ENCODE measurements around the gene TRUB1.
A peak's percentile ranks its signal among the peaks of the same experiment; 100 is the strongest.
"Not testable (repeated sequence)": the region's sequence is repeated elsewhere in the genome, so short reads cannot be mapped to it uniquely, and the experiment has no call there.

TRUB1 gene

DNA sequence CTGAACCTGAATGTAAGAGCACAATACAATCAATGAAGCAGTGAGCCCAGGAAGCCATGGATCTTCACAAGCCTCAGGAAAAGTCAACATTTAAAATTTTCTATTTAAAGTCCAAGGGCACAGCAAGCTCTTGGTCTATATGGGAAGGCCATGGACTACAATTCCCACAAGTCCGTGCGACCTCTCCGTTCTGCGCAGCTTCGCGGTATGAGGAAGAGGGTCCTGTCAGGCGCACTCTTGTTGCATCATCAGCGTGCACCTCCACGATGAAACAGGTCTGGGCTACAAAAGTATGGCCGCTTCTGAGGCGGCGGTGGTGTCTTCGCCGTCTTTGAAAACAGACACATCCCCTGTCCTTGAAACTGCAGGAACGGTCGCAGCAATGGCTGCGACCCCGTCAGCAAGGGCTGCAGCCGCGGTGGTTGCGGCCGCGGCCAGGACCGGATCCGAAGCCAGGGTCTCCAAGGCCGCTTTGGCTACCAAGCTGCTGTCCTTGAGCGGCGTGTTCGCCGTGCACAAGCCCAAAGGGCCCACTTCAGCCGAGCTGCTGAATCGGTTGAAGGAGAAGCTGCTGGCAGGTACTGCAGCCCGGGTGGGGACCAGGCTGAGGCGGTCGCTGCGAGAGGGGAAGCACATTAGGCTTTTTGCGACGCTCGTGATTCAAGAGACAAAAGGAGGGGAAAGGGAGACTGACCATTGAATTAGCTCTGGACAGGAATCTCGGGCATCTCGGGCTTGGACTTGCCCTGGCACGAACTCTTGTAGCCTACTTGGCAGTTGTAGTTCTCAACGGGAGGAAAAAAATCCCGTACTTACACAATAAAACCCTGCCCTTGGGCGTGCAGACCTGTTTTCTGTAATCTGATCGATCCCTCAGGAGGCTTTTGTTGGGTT lies at the start of gene TRUB1:
TSS of gene TRUB1 (plus strand) at position 234 of the 894 bp plus-strand sequence. CDS start at position 293, 59 bp downstream.
- DNase-seq: peak; percentile 89

DNA sequence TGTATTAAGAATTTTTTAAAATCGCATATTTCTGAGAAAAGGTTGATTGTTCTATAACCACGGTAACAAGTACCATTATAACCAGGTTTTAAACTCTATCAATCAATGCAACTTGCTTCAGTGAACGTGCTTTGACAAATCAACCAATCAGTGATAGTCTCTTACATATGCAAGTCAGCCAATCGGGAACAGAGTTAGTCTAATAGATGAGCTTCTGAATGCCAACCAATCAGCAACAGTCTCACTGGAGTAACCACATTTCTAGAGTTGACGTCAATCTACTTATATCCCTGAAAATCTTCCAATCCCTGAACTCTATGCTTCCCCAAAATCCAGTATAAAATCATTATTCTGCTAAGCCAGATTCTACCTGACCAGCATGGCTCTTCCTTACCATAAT lies 44.7 kb upstream of the TRUB1 start:
- no peak for DNase-seq

DNA sequence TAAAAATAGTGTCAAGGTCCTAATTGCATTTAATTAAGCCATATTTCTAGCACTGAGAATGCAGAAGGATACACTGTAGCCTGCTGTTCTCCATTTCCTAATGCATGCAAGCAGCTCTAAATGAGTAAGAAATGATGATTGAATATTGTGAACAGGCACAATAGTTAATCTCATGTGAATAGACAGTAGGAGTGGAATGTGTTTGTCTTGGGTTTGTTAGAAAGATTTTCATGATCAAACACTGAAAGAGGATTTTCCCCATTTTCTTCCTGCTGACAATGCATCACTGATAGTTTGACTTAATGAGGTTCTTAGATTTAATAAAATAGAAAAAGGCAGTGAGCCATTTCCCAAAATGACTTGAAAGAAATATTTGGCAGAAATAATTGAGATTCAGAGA lies 43.1 kb upstream of the TRUB1 start:
- DNase-seq: no peak

DNA sequence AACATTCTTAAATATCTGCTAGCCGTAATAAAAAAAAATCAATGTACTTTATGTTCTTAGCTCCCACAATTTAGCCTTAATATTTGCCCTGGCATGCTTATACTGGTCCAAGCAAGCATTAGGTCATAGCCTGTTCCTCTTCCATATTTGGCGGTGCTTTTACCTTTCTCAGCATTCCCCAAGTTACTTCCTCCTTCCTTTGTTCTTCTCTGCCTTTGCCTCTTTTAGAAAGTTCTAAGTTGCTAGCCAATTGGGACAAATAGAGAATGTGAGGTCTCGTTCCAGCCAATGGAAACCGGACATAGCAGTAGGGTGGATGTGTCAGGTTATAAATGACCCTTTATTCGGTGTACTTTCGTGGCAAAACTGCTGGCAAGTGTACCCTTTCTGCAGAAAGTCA lies 41.0 kb upstream of the TRUB1 start:
- not testable (repeated sequence) for DNase-seq

DNA sequence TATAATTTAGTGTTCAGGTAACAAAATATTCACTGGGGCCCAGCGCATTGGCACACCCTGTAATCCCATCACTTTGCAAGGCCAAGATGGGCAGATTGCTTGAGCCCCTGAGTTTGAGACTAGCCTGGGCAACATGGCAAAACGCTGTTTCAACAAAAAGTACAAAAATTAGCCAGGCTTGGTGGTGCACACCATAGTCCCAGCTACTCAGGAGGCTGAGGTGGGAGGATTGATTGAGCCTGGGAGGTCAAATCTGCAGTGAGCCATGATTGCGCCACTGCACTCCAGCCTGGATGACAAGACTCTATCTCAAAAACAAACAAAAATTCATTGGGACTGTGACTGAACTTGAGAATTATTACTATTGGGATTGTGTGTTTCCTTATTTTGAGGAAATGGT lies 40.4 kb upstream of the TRUB1 start:
- DNase-seq: no peak

DNA sequence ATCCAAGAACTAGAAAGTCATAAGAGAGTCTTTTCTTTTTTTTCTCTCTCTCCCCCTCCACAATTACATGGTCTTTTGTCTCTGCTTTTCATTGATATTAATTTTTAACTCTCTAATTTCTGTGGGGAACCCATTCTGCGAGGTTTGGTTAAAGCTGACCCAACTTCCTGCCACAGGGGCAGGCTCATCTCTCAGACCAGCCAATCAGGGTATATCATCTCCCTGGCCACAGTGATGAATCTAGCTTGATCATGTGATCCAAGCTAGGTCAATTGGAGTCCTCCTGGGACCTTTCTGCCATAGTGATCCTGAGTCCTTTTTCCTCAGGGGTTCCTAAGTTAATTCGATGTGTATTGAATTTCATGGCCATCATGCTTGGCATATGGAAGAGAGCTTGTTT lies 38.0 kb upstream of the TRUB1 start:
- no peak for DNase-seq

DNA sequence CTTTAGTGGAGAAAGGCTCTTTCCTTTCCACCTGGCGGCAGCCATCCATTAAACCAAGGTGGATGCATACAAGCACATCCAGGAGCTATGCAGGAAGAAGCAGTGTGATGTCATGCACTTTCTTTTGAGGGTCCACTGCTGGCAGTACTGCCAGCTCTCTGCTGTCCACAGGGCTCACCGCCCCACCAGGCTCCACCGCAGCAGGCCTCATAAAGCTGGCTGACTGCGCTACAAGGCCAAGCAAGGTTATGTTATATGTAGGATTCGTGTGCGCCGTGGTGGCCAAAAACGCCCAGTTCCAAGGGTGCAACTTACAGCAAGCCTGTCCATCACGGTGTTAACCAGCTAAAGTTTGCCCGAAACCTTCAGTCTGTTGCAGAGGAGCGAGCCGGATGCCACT lies 37.3 kb upstream of the TRUB1 start:
- DNase-seq: no peak

DNA sequence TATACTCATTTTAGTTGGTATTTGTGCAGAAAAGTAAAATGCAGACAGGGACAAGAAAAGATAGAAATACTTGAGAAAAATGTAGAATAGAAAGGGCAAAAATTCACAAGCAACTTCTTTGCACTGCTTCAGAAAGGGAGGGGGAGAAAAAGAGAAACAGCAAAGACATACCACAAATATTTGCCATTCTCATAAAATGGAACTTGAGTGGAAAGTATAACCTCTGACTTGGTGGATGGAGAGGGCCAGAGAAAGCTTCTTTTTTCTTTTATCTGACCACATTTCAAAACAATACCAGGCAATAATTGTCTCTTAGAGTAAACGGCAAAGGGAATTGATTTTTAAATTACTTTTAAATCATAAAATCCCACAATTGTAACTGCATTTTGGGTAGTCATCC lies 35.8 kb upstream of the TRUB1 start:
- DNase-seq: no peak

DNA sequence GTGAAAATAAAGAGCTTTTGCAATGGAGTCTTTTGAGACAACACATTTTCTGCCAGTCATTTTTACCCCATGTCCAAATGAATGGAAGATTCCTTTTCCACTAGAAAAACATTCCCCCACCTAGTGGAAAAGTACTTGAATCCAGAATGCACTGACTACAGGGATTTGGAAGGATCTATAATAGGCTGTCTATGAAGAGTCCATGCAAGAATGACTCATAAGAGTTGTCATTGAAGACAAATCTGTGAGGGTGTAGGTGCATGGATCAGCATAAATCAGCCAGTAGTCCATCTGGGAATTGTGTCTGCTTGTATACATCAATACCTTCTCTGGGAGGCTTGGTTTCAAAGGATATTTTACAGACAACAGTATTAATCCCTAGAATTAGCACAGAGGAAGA lies 32.5 kb upstream of the TRUB1 start:
- no peak for DNase-seq

DNA sequence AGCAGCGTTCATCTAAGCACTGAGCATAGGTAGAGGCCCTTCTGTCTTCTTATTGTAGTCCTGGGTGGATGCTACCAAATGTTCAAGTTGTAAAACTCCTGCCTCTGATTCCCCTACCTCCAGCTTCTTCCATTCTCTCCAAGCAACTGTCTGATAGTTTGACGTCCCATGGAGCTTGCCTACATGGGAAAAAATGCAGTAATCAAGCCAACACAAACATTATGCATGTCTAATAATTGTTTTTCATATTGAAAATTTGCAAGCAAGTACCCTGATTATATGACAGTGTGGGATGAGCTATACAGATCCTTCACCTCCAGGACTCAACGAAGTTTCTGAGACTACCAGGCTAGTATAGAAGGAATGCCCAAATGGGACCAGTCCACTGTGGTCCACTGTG lies 31.0 kb upstream of the TRUB1 start:
- no peak for DNase-seq

DNA sequence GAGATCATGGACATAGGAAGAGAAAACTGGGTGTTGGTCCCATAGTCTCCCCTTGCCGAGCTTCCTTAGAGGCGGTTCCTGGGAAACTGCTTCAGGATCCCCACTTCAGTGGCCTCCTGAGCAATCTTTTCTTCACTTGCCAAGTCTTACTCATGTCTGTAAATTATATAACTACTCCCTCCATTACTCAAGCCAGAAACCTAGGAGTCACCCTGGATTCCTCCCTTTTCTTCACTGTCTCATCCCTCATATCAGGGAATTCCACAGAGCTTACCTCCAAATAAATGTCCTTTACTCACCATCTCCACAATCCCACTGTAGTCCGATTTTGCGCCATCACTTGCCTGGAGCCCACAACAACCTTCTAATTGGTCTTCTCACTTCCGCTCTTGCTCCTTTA lies 29.1 kb upstream of the TRUB1 start:
- no peak for DNase-seq

DNA sequence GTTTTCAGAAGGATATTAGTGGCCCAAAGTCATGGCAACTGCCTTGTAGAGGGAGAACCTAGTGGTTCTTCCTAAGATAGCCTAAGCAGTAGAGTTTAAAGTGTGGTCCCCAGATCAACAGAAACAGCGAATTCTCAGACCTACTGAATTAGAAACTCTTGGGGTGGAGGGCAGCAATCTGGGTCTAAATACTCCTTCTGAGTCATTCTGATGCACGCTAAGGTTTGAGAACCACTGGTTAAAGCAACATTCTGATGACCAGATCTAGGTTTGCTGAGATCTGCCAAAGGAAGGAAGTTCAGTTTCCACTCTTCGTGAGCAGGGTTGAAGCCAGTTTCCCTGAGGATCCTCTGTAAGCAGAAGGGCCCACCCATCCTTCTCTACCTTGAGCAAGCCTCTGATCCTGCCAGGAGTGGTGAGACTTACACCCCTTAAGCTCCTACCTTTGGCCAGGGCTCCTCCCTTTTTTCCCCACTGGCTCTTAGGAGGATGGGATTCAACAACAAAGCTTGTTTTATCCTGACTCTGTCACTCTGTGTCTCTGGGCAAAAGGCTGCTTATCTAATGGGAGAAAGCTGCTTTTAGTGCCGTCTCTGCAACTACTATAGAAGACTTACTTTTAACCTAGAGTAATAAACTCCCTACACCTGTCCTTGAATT lies 26.8 kb upstream of the TRUB1 start:
- no peak for DNase-seq

DNA sequence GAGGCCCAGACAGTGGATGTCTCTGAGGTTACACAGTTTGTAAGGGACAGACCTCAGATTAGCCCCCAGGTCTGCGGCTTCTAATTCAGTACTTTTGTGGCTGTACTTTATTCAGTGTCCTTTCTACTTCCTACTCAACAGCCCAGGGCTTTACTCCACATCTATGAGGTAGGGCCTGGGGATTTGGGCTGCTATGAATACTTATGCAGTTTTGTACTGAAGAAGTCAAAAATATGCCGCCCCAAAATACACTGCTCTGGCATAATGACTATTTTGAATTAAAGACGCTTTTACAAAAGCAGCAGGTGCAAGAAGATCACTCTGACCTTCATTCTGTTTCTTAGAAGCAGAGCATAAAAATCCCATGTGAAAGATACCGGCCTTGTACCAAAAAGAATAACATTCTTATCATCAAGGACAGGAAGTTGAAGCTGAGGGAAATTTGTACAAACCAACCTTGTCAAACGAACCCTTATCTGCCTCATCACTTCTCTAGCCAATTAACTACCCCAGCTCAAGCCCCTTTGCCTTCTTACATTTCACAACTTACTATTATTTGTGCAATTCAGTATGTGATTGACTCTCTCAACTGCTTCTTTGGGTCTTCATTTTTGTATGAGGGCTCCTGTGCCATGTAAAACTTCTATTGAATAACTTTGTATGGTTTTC lies 26.1 kb upstream of the TRUB1 start:
- DNase-seq: no peak

DNA sequence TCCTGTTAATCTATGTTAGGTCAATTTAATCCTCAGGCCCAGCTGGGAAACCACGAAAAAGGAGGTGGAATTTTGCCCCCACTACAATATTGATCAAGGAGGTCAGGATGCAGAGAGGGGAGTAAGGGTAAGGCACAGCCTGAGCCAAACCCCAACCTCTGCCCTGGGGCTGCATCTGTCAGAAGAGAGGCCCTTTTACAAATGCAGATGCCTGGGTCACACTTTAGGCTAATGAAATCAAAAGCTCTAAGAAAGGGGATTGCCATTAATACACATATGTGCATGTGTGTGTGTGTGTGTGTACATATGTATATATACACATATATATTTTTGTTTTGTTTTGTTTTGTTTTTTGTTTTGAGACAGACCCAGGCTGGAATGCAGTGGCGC lies 25.5 kb upstream of the TRUB1 start:
- no peak for DNase-seq

DNA sequence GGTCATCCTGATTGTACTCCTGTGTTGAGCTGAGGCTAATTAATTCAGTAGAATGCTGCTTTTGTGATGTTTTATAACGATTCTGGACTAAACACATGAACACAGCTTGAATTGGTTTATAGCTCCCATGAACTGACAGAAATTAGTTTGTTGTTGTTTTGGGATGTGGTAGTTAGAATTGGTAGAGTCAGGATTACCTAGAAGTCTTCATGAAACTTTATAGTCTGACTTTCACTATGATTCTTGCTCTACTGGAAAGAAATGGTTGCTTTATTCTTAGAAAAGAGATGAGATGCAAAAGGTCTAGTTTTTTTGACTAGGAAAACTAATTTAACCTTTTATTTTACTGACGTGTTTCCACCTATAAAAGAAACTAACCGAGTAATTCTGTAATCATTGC lies 23.4 kb upstream of the TRUB1 start:
- DNase-seq: no peak

DNA sequence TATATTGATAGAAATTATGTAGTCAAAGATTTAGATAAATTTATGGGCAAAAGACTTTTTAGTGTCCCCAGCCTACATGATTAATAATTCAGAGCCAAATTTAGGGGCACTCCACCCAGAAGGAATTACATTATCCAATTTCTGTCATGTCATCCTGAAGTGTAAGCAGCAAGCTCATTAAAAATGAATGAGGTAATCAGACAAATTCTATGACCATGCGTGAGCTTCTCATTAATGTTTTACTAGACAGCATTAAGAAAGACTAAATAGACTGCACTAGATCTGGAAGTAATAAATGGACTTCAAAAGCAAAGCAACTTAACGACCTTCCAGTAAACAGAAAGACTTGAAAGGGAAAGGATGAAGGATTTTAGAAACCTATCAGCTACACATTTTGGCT lies 22.7 kb upstream of the TRUB1 start:
- DNase-seq: no peak

DNA sequence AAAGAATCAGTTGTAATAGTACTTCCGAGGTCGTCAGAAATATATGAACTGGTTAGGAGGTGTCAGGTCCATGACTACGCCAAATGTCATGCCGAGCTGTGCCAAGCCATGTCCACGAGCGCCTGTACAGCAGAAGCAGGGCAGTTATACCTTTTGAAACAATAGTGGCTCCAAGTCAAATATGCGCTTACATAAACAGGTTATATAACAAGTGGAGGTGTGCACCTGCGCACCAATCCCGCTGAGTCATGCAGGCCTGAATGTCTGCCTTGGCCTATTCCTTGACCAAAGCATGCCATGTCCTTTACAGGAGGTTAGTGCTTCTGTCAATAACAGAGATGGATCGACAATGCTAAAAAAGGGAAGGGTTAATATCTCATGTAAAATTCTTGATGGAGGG lies 21.3 kb upstream of the TRUB1 start:
- no peak for DNase-seq

DNA sequence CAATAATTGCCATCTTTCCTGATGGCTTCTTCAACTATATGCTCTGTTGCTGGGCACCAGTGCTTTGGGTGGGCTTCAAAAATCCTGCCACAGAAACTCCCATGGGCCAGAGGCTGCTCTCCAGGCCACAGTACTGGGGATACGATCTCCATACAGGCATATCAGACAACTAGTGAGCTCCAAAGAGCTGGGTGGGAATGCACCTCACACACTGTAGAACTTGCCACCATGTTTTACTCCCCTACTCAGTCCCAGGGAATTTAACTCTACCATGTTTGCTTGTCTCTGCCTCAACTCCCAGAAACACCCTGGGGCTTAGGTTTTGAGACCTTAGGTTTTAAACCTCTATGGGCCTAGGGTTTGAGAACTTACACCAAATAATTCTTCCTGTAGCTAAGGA lies 20.5 kb upstream of the TRUB1 start:
- no peak for DNase-seq

DNA sequence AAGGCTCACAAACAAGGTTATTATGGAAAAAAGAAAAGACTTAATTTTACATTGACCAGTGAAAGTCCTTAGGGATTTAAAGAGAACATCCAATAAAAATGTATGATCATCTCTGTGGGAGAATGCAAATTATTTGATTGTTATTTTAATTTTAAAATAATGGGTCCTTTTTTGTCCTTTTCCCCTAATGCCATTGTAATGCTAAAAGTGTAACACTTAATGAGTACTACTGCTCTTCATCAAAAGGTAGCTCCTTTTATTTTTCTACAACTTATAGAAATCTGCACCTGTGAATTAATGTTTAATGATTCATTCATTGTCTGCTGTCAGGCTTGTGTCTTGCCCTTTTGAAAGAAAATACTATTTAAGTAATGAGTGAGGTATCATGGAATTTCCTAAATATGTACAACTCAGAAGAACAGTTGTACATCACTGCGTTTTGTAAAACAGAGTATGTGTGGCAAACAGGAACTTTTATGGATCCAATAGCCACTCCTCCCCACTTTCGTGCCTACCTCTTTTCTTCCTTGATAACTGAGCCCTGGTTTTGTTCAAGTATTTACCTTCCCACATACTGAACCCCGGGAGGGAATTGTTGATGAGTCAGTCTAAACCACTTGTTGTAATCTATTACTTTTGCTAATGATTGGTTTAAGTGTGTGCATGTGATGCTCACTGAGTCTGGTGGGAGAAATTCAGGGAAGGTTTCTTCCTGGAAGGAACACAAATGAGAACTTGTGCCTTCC lies 19.9 kb upstream of the TRUB1 start:
- no peak for DNase-seq

DNA sequence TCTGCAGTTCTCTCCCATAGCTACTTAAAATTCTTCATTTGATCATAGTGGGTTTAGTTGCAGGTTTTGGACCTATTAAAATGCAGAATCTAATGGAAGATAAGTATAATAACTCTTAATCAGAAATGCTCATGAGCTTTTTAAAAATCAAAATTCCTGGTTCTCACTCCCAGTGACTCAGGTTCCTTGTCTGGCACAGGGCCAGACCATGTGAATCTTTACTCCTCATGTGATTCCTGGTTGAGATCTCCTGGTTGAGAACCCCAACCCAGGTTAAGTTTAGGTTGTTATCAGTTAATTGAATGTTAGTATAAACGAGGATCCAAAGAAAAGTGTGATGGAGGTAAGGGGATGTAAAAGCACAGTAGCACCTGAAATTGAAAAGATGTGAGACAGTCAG lies 17.5 kb upstream of the TRUB1 start:
- no peak for DNase-seq

DNA sequence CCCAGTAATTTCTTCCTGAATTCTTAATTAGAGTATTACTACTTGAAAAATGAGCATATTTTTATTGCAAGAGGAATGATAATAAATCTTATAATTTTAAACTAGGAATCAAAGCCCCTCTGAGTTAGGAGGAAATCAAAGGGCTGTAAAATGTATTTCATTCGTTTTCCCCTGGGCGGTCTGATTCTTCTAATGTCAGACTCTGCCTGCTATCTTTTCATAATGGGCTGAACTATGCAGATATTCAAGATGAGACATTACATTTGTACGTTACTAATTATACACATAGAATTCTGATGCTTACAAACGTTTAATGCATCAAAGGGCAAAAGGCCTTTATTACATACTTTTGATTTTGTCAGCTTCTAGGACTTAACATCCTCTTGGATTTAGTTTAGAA lies 16.0 kb upstream of the TRUB1 start:
- no peak for DNase-seq

DNA sequence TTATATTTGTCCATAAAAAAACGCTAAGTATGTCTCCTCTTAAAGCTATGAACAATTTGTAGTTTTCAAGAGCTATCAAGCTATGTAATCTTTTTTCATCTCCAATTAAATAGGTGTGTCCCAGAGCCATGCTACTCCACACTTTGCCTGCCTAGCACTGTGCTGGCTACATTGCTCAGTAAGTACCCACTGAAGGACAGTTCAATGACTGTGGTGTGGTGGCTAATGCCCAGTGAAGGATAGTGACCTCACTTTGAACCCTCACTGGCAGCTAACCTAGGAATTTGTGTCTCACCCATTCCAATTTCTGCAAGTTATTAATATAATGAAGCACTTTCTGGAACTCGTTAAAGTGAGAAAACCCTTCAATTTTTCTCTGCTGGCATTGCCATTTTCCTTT lies 14.4 kb upstream of the TRUB1 start:
- no peak for DNase-seq
